ENCODE measurements around the gene IPO4.
"Not testable (repeated sequence)": the region's sequence is repeated elsewhere in the genome, so short reads cannot be mapped to it uniquely, and the experiment has no call there.

Gene IPO4, protein sequence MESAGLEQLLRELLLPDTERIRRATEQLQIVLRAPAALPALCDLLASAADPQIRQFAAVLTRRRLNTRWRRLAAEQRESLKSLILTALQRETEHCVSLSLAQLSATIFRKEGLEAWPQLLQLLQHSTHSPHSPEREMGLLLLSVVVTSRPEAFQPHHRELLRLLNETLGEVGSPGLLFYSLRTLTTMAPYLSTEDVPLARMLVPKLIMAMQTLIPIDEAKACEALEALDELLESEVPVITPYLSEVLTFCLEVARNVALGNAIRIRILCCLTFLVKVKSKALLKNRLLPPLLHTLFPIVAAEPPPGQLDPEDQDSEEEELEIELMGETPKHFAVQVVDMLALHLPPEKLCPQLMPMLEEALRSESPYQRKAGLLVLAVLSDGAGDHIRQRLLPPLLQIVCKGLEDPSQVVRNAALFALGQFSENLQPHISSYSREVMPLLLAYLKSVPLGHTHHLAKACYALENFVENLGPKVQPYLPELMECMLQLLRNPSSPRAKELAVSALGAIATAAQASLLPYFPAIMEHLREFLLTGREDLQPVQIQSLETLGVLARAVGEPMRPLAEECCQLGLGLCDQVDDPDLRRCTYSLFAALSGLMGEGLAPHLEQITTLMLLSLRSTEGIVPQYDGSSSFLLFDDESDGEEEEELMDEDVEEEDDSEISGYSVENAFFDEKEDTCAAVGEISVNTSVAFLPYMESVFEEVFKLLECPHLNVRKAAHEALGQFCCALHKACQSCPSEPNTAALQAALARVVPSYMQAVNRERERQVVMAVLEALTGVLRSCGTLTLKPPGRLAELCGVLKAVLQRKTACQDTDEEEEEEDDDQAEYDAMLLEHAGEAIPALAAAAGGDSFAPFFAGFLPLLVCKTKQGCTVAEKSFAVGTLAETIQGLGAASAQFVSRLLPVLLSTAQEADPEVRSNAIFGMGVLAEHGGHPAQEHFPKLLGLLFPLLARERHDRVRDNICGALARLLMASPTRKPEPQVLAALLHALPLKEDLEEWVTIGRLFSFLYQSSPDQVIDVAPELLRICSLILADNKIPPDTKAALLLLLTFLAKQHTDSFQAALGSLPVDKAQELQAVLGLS

DNA sequence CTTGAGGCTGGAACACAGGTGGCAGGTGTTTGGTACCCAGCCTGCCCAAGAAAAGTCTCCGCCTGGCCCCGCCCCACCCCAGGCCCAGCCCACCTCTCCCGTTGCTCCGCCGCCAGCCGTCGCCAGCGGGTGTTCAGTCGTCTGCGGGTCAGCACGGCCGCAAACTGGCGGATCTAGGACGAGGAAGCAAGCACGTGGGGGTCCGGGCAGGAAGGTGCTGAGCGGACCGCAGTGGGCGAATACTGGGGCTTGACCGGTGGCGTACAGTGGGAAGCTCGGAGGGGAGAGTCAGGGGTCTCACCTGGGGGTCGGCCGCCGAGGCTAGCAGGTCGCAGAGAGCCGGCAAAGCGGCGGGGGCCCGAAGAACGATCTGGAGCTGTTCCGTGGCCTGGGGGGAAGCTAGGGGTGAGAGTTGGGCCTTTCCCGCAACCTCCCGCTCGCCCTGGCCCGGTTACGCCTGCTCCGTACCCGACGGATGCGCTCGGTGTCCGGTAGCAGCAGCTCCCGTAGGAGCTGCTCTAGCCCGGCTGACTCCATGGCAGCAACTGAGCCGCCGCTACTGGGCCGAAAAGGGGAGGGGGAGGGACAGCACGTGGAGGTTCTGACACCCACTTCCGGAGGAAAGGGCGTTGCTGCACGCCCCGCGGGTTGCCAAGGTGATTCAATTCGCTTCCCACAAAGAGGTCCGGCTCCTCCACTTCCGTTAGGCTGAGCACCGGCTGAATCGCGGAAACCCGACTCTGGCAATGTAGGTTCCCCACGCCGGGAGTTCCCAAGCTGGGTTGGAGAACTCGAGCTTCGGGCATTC, at the start of gene IPO4:
TSS of gene IPO4 (minus strand) at position 566 of the 808 bp plus-strand sequence. CDS start at position 537, 29 bp downstream.
- peak; percentile 92 to 97 for DNase-seq

DNA sequence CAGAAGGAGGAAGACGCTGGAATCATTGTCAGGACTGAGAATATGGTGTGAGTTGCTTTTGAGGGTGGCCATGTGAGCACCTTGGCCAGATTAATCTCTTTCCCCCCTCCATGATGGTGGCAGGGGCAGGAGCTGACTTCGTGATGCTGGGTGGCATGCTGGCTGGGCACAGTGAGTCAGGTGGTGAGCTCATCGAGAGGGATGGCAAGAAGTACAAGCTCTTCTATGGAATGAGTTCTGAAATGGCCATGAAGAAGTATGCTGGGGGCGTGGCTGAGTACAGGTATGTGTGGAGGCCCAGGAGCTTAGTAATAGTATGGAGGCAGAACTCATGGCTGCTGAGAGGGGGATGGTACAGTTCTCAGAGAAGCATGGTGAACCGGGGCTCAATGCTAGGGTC, 49.5 kb upstream of the IPO4 start:
- DNase-seq = no peak

DNA sequence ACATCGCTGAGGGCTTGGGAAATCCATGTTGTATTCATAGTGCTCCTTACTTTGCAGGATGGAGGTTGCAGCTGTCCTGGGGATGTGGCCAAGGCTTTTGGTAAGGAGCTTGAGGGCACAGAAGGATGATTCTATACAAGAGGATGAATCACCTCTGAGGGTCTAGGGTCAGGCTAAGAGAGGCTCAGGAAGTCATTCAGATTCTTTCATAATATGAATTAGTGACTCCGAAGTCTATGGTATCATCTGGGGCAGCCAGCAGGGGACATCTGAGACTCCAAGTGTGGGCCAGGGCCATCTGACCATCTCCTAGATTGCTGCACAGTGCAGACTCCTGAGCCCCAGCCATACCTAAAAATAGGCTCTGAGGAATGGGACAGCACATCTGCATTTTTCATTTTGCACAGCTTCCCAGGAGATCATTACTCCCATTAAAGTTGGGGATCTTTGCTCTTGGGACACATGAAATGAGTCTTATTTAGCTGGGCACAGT, 48.9 kb upstream of the IPO4 start:
- no peak for DNase-seq

- DNase-seq = no peak
These were observed 48.3 kb upstream of the IPO4 start for GRCh38 chr14:24236689-24237462.

- DNase-seq = no peak
These were observed 47.4 kb upstream of the IPO4 start for GRCh38 chr14:24235804-24236688.

DNA sequence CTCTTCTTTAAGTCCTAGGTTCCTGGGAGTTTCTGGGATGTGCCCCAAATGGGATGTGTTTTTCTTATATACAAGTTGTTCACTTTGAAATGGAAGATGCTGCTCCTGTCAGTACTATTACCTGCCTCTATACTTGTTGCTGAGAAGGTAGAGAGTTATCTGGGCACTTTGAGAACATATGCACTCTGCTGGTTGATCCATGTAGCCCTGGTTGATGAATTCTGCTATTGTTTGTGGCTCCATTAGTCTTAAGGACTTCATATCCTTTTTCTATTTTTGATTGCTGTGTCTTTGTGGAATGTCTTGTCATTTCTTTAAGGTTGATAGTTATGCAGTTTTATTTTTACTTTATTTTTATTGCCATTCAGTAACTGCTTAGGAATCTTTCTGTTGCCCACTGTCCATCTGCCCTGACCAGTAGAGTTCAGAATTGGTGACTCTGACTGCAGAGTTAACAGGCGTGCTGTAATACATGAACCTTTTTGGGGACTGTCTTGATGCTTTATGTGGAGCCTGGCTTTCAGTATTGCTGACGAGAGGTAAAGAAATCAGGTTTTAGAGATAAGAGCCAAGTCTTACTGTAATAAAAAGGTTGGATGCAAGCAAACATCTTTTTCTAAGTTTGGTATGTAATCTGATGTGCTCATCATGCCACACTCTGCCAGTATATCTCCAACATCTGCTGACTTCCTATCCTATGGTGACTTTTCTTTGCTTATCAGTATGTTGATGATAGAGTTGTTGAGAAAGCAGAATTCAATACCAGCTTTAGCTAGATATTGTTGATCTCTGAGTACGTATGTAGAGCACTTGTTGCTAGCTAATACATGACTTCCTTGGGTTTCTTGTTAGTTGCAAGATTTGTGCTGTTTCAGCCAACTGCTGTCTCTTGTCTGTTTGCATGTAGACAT, 45.7 kb upstream of the IPO4 start:
- DNase-seq = no peak

- DNase-seq = no peak
These were observed 44.9 kb upstream of the IPO4 start for GRCh38 chr14:24233538-24233866.

- no peak for DNase-seq
These were observed 44.3 kb upstream of the IPO4 start, which contains the start of gene GMPR2 for GRCh38 chr14:24232645-24233537. TSS of gene GMPR2 (plus strand) at chr14:24232929. CDS start at chr14:24233254, 325 bp downstream.

DNA sequence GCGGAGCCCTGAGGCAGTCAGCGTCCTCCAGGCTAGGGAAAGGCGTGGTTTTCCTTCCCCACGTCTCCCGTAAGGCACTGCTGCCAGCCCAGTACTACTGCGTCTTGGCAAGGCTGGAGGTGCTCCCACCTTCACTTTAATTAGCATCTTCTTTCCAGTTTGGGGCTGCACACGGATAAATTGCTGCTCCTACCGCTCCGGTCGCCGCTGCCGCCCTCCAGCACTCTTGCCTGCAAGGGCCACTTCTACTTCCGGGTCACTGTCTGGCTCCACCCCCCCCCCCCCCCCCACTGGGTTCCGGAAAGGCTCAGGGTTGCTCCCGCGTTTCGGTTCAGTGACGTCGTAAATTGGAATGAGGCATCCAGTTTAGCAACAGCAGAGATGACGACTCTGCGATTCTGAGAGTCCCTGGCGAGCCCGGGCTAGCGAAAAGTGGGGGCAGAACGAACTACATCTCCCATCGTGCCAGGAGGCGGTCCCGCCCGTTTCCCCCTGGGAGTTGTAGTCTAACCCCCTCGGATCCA, 43.6 kb upstream of the IPO4 start, which contains the start of gene NEDD8:
TSS of gene NEDD8 (minus strand) at position 247 of the 524 bp plus-strand sequence. CDS start at position 147, 100 bp downstream.
- DNase-seq = peak; percentile 98 to 99

DNA sequence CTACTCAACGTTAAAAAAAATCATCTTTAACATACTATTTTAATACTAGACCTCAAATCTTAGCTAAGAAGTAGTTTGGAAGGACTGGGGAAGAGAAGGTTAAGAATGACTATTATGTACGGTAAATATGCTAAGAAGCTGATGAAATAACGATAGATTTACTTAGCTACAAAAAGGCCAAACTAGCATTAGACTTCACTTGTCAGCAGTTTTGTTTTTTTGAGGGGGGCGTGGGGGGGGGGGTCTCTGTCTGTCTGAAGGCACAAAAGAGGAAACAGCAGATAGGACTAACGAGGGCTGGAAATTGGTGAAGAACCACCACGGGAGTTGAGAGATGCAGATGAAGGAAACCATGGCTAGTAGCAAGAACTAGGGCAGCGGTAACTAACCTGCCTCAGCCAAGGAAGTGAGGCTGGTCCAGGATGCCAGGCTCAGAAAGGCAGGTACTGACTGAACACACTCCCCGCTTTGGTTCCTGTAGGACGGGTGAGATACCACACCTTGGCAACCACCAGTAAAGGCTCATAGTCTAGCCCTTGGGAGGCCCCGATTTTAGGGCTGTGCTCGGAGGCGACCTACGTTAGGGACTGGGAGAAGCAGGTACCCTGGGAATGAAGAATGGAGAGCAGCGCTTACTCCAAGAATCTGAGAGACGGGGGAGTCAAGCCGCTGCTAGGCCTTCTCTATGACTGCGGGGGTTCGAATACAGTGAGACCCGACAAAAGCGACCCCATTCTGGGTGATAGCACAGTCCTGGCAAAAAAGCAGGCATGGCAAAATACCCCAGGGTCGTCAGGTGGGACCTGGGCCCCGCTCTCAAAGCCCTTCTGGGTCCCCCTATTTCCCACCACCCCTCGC, 42.9 kb upstream of the IPO4 start:
- no peak for DNase-seq

DNA sequence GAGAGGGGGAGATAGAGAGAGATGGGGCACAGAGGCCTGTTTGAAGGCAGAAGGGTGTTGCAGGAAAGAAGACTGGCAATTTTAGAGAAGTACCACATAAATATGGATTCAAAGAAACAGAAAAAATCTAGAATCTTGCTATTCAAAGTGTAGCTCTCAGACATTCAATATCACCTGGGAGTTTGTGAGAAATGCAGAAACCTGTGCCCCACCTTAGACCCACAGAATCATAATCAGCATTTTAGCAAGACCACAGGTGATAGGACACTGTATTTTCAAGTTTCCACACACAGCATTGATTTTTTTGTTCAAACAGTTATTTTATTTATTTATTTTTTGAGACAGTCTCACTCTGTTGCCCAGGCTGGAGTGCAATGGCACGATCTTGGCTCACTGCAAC, 40.3 kb upstream of the IPO4 start:
- no peak for DNase-seq

DNA sequence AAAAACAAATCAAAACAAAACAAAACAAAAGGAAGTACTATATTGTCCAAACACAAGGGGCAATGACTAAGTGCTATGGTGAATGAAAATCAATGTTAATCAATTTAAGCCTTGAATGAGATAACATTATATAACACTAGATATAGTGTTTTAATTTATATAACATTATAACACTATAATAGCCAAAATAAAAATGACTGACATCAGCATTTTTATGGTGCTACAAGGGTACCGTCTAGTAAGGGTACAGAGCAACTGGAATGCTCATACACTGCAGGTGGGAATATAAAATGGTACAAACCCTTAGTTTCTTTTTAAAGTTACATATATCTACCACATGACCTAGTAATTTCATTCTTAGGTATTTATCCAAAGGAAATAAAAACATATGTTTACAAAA, 37.9 kb upstream of the IPO4 start:
- DNase-seq = no peak

- DNase-seq = no peak
These were observed 36.0 kb upstream of the IPO4 start for GRCh38 chr14:24224618-24225071.

DNA sequence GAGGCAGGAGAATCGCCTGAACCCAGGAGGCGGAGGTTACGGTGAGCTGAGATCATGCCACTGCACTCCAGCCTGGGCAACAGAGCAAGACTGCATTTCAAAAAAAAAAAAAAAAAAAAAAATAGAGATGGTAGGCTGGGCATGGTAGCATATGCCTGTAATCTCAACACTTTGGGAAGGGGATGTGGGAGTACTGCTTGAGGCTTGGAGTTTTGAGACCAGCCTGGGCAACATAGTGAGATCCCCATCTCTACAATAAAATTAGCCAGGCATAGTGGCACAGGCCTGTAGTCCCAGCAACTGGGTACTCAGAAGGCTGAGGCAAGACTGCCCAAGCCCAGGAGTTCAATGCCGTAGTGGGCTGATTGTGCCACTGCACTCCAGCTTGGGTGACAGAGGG, 34.4 kb upstream of the IPO4 start:
- not testable (repeated sequence) for DNase-seq

DNA sequence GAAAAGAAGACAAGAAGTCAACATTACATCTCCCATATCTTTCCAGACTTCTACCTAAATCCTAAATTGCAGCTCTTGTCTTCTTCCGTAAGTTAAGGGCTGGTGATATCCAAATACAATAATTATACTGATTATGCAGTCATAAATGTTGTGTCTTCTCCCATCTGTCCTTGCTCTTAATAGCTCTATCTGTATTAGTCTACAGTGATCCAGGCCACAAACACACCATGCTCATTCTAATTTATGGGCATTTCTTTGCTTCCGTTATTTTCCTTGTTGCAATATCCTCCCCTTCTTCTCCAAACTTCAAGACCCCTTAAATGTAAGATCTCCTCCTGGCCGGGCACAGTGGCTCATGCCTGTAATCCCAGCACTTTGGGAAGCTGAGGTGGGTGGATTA, 30.9 kb upstream of the IPO4 start:
- DNase-seq = no peak

- DNase-seq = no peak
These were observed 30.5 kb upstream of the IPO4 start for GRCh38 chr14:24219080-24219479.

GRCh38 chr14:24216876-24217275, 28.3 kb upstream of the IPO4 start:
- DNase-seq = not testable (repeated sequence)

Measured in inflammatory macrophage treated with lipopolysaccharide for 1 hour (primary cell).